HG02981 (cell line): ENCODE data around the gene GNA15.

Experiments used
- ATAC-seq: cut with Tn5 transposase; IDR thresholded peaks from one replicate; pipeline ENCODE4 v1.9.1; 2021; ENCODE audit warnings: mild to moderate bottlenecking, moderate library complexity; ENCODE audit not compliant: unreplicated experiment

GNA15 gene

GRCh38 chr19:3106509-3107141 is 29.2 kb upstream of the GNA15 start:
- no peak for ATAC-seq

GRCh38 chr19:3107658-3108057 is 28.2 kb upstream of the GNA15 start:
- no peak for ATAC-seq

GRCh38 chr19:3108775-3109174 is 27.1 kb upstream of the GNA15 start:
- no peak for ATAC-seq

GRCh38 chr19:3109491-3109890 is 26.3 kb upstream of the GNA15 start:
- ATAC-seq: no peak

- ATAC-seq: no peak
Observed at GRCh38 chr19:3110126-3110825, 25.6 kb upstream of the GNA15 start.

- no peak for ATAC-seq
Observed at GRCh38 chr19:3111586-3112247, 24.1 kb upstream of the GNA15 start.

- no peak for ATAC-seq
Observed at GRCh38 chr19:3112375-3113099, 23.3 kb upstream of the GNA15 start.

GRCh38 chr19:3113100-3114017 is 22.5 kb upstream of the GNA15 start:
- no peak for ATAC-seq

GRCh38 chr19:3114018-3114726 is 21.7 kb upstream of the GNA15 start:
- ATAC-seq: no peak

- no peak for ATAC-seq
Observed at GRCh38 chr19:3114811-3115210, 21.0 kb upstream of the GNA15 start.

GRCh38 chr19:3115411-3115810 is 20.4 kb upstream of the GNA15 start:
- no peak for ATAC-seq

- no peak for ATAC-seq
Observed at GRCh38 chr19:3115916-3116602, 19.8 kb upstream of the GNA15 start.

- ATAC-seq: no peak
Observed at GRCh38 chr19:3116621-3117020, 19.2 kb upstream of the GNA15 start.

GRCh38 chr19:3117716-3118115 is 18.1 kb upstream of the GNA15 start:
- ATAC-seq: no peak

- no peak for ATAC-seq
Observed at GRCh38 chr19:3118232-3119070, 17.4 kb upstream of the GNA15 start.

GRCh38 chr19:3119071-3119595 is 16.7 kb upstream of the GNA15 start:
- no peak for ATAC-seq

GRCh38 chr19:3119693-3120380 is 16.0 kb upstream of the GNA15 start:
- ATAC-seq: no peak
